ENCODE results near the gene ERO1A.

ERO1A gene

GRCh38 chr14:52599974-52600373 is 95.4 kb downstream of the ERO1A start:
- DNase-seq: no peak

DNA sequence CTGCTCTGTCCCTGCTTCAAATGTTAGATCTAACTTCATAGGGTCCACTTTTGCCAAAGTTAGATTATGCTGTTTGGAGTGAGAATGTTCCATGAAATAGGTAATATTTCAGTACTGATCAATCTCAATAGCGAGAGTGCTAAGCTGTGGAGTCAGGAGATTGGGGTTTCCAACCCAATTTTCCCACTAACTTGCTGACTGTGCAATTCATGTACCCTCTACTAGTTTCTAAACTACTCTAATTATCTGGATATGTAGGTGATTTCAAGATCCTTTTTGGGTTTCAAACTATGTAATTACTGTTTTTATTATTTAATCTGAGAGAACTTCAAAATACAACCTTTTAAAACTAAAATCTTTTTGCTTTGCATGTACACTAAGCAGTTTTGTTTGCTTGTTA is 96.8 kb downstream of the ERO1A start:
- no peak for DNase-seq

DNA sequence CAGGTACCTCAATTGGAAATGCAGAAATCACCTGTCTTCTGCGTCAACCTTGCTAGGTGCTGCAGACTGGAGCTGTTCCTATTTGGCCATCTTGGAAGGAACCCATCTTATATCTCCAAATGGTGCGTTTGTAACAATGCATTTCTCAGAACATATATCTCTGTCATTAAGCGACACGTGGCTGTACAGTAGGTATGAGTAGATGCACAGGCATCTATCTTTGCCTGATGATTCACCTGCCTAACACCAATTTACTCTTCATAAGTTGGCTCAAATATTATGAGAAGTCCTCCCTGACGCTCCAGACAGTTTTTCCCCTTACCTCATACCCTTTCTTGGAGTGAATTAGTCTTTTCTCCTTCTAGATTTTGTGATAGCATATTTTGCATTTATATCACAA is 98.5 kb downstream of the ERO1A start:
- no peak for DNase-seq

DNA sequence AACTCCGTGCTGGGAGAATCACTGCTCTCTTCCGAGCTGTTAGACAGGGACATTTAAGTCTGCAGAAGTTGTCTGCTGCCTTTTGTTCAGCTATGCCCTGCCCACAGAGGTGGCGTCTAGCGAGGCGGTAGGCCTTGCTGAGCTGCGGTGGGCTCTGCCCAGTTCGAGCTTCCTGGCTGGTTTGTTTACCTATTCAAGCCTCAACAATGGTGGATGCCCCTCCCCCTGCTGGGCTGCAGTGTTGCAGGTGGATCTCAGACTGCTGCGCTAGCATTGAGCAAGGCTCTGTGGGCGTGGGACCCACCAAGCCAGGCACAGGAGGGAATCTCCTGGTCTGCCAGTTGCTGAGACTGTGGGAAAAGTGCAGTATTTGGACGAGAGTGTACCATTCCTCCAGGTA is 99.0 kb downstream of the ERO1A start:
- DNase-seq: no peak

- DNase-seq: no peak
Measured at GRCh38 chr14:52590318-52590717, 105.0 kb downstream of the ERO1A start.

All from NCI-H510A (cell line).